HG02981 (cell line): ENCODE measurements around the gene LIPG.
"Not testable (repeated sequence)": the region's sequence is repeated elsewhere in the genome, so short reads cannot be mapped to it uniquely, and the experiment has no call there.

Source experiments
- ATAC-seq: cut with Tn5 transposase; IDR thresholded peaks from one replicate; pipeline ENCODE4 v1.9.1; 2021; ENCODE audit warnings: mild to moderate bottlenecking, moderate library complexity; ENCODE audit not compliant: unreplicated experiment

LIPG gene

DNA sequence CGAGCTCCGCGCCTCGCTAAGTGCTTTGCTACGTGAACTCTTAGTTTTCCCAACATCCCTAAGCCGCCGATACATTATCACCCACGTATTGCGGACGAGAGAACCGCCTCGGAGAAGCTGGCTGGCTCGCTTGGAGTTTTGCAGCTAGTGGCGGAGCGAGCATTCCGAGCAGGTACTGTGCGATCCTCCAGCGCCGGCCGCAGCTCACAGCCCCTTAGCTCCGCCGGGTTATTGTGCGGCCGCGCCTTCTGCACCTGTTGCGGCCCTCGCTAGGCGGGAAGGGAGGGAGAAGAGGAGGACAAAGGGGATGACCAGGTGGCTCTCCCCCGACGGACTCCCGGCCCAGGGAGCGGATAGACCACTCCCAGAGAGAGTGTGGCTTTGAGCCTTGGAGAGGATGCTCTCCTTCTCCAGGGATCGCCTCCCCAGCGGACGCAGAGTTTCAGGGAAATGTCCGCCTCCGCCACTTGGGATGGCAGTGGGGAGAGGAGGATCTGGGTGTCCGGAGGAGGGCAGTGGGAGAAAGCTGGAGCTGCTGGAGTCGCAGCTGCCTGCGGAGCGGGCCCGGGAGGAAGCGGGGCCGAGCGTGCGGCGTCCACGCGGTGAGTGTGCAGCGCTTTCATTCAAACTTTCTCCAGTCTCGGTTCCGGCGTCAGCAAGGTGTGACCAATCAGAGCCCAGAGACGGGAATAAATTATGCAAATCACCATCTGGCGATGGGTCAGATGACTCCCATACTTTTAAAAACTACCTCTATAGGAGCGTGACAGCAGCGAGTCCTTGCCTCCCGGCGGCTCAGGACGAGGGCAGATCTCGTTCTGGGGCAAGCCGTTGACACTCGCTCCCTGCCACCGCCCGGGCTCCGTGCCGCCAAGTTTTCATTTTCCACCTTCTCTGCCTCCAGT lies at the start of gene LIPG:
LIPG (plus strand) TSS at position 769 of the 905 bp plus-strand sequence. CDS start 252 bp downstream, outside the sequence.
- ATAC-seq: peak; percentile 75

DNA sequence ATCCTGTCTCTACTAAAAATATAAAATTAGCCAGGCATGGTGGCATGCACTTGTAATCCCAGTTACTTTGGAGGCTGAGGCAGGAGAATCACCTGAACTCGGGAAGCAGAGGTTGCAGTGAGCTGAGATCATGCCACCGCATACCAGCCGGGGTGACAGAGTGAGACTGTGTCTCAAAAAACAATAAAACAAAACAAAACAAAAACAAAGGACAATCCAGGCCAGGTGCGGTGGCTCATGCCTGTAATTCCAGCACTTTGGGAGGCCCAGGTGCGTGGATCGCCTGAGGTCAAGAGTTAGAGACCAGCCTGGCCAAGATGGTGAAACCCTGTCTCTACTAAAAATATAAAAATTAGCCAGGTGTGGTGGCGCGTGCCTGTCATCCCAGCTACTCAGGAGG lies 49.0 kb upstream of the LIPG start:
- not testable (repeated sequence) for ATAC-seq

DNA sequence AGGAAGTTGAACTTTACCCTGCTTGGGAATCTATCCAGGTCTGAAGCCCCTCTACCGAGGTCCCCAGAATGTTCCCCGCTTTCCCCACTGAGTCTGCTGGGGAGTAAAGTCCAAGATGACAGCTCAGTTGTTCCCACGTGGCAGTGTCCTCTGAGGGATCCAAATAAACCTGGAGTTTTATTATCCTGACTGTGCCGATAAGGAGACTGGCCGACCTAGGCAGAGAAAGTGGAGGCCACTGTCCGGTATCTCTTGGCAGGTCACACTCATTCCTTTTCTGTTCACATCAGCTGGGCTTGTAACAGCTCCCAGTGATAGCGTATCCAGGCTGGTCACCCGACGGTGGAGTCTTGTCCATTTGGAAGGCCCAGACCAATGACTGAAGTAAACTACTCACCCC lies 47.3 kb upstream of the LIPG start:
- no peak for ATAC-seq

DNA sequence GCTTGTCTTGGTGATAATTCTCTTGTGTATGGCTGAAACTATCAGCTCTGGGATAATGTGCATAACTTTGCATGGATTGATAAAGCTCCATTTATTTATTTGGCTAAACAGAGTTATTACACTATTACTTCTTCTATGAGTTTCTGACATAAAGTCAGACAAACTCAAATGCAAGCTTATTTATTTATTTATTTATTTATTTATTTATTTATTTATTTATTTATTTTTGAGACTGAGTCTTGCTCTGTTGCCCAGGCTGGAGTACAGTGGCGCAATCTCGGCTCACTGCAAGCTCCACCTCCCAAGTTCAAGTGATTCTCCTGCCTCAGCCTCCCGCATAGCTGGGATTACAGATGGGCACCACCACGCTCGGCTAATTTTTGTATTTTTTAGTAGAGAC lies 46.9 kb upstream of the LIPG start:
- not testable (repeated sequence) for ATAC-seq

DNA sequence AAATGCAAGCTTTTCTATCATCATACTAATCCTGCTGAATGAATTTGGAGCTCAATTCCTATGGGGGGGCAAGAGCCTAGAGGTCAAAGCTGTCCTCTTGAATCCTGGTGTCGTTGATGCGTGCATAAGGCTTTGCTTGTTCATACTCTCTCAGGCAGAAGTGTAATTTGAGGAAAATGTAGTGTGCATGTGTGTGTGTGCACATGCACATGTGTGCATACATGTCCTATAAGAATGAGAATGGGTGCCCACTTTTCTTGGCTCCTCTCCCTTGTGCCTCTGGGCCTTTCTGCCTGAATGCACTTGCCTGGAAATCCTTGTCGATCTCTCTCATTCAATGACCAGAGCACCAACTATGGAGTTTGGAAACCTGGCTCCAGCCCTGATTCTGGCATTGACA lies 46.3 kb upstream of the LIPG start:
- ATAC-seq: no peak

DNA sequence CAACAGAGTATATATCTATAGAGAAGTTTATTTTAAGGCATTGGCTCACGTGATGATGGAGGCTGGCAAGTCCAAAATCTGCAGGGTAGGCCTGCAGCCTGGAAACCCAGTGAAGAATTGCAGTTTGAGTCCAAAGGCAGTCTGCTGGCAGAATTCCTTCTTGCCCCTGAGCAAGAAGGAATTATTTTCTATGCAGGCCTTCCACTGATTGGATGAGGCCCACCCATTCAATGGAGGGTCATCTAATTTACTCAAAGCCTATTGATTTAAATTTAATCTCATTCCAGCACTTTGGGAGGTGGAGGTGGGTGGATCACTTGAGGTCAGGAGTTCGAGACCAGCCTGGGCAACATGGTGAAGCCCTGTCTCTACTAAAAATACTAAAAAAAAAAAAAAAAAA lies 44.4 kb upstream of the LIPG start:
- no peak for ATAC-seq

DNA sequence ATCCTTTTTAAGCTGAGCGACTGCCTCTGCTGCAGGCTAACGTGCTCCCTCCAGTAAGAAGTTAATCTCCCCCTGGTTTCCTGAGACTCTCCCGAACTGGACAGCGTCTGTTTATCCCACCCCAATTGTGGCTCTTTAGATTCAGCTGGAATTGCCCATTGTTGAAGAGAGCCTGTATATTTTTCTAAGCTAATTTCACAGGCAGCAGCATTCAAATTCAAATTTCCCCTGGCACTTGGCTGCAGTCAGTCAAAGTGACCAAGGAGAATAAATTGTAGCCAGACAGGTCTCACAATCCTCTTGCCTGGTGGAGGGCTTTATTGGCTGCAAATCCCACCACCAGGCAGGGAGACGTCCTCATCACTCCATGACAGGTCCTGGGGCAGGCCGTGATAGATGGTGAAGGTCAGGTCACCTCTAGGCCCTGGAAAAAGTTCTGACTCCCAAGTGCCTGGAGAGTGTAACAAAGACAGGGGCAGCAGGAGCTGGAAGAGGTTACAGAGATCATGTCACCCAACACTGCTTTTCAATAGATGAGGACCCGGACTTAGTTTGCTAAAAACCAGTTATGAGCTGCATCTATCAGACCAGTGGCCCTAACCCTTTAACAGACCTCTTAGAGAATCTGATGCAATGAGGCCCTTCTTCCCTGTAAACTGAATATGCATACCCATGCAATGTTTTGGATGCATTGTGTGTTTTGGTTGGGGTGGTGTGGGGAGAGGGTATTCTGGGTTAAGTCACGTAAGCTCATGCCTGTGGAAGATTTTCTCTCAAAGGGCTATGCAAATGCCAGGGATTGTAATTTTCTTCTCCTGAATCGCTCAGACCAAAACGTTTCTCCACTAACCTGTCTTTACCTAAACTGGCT lies 42.5 kb upstream of the LIPG start:
- no peak for ATAC-seq

DNA sequence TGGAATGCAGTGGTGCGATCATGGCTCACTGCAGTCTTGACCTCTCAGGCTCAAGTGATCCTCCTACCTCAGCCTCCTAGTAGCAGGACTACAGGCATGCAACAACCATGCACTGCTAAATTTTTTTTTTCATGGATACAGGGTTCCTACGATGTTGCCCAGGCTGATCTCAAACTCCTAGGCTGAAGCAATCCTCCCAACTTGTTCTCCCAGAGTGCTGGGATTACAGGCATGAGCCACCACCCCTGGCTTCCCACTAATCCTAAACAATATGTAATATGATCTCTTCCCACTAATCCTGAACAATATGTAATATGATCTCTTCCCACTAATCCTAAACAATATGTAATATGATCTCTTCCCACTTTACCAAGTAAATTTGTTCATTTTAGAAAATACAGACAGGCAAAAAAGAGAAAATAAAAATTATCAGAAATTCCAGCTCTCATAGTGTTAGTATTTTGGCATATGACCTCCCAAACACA lies 41.2 kb upstream of the LIPG start:
- ATAC-seq: no peak

DNA sequence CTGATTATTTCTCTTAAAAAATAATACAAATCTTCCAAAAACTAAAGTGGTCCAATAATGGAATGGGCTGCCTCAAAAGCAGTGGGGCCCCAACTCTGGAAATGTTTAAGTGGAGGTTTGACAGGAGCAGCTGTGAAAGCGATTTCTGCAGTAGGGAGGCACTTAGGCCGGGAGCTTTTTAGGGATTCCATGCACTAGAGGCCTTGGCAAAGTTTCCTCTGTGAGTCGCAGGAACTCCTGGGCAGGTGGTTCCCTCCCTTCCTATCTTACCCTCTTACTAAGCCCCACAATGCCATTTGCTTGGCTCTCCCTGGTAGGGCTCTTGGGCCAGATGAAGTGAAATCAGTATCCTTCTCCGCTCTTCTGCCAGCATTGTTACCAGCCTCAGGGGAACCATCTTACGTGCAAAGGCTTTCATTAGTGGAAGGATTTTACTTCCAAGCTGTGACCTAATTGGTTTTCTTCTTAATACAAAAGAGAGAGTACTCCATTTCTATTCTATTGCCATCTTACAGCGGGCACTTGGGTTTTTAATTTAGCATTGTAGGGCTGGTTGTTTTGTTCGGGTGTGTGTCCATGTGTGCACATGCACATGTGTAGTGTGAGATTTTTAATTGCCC lies 40.5 kb upstream of the LIPG start:
- ATAC-seq: no peak

DNA sequence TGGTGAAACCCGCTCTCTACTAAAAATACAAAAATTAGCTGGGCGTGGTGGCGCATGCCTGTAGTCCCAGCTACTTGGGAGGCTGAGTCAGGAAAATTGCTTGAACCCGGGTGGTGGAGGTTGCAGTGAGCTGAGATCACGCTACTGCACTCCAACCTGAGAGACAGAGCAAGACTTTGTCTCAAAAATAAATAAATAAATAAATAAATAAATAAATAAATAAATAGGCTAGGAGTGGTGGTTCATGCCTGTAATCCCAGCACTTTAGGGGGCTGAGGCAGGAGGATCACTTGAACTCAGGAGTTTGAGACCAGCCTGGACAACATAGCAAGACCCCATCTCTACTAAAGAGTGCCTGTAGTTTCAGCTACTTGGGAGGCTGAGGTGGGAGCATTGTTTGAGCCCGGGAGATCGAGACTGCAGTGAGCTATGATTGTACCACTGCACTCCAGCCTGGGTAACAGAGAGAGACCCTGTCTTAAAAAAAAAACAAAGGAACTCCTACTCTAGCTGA lies 38.2 kb upstream of the LIPG start:
- ATAC-seq: not testable (repeated sequence)

DNA sequence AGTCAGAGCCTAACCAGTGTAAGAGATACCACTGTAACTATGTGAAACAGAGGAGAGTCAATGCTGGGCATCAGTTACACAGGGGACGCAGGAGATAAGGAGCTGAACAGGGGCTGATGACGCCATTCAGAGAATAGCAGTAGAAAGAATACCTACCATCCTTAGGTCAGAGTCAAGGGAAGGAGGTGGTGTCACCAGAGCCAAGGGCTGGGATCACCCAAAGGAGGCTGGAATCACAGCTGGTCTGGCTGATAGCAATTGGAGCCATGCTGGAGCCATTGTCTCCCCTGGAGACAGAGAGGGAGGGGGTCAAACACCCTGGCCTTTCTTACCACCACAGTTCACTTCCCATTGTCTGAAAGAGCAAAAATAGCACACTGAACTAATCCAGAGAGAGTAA lies 37.5 kb upstream of the LIPG start:
- ATAC-seq: no peak

DNA sequence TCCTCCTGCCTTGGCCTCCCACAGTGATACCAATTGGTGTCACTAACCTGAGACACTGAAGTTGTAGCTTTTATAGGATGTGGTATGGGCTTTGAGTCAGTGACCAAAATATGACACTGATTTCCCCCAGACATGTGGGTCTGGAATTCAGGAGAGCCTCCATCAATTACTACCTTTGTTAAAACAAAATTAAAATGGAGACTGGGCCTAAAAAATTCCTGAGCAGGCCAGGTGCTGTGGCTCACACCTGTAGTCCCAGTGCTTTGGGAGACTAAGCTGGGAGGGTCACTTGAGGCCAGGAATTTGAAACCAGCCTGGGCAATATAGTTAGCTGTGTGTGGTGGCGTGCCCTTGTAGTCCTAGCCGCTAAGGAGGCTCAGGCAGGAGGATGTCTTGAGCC lies 36.9 kb upstream of the LIPG start:
- no peak for ATAC-seq

DNA sequence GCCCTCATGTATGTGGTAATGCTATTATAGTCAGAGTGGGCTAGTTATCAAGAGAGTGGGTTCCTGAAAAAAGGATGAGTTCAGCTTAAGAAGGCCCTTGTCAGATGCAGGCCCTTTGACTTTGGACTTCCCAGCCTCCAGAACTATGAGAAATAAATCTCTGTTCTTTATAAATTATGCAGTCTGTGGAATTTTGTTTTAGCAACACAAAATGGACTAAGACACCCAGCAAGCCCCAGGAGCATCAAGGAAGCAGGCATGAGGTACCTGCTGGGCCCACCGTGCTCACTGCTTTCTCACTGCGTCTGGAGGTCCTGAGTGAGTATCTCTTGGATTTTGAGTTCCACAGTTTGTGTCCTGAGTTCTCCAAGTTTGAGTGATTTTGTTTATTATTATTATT lies 35.9 kb upstream of the LIPG start:
- no peak for ATAC-seq

DNA sequence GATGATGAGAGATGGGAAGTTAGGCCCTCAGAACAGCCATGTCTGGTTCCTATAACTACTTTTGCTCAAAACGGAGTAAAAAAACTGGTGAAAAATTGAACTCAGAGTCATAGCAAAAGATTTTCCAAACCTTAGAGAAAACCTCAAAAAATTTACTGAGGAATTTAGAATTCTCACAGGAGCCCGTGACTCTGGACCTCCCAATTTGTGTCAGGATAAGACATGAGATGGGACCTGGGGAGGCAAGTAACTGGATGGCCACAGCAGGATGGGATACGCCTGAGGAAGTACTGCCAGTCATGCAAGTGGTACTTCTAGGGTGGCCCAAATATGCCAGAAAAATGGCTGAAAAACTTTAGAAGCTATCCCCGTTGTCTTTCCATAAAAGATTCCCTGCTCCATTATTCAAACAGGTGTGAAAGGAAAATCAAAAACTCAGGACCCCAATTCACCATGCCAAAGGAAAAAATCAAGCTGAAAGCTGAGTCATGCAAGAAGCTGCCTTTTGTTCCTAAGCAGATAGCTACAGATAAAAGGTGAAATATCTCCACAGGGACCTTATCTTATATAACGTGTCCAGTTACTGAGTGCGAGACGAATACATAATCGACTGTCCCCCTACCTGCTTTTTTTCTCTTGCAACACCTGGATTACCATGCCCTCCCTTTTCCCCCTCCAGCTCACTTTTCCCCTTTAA lies 34.1 kb upstream of the LIPG start:
- ATAC-seq: no peak

DNA sequence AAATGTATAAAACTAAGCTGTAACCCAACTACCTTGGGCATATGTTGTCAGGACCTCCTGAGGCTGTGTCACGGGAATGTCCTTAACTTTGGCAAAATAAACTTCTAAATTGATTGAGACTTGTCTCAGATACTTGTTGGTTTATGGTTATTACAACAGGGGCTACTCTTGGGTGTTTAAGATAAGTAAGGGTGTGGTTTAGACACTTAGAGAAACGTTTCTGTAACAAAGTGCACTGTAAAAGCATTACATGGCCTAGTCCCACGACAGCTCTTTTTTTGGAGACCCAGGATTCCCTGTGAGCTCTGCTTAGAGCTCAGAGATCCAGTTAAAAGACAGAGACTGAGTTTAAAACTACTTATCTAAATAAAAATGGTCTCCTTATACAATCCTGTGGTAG lies 32.3 kb upstream of the LIPG start:
- ATAC-seq: no peak

DNA sequence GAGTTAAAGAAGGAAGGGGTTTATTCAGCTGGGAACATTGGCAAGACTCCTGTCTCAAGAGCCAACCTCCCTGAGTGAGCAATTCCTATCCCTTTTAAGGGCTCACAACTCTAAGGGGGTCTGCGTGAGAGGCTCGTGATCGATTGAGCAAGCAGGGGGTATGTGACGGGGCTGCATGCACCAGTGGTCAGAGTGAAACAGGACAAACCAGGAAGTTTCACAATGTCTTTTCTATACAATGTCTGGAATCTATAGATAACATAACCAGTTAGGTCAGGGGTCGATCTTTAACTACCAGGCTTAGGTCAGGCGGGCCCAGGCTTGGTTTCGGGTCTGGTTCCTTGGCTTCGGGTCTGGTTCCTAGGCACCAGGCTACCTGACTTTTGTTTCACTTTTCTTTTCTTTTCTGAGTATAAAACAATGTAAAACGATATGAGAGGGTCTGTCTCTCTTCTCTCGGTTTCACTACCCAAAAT lies 30.1 kb upstream of the LIPG start:
- no peak for ATAC-seq

DNA sequence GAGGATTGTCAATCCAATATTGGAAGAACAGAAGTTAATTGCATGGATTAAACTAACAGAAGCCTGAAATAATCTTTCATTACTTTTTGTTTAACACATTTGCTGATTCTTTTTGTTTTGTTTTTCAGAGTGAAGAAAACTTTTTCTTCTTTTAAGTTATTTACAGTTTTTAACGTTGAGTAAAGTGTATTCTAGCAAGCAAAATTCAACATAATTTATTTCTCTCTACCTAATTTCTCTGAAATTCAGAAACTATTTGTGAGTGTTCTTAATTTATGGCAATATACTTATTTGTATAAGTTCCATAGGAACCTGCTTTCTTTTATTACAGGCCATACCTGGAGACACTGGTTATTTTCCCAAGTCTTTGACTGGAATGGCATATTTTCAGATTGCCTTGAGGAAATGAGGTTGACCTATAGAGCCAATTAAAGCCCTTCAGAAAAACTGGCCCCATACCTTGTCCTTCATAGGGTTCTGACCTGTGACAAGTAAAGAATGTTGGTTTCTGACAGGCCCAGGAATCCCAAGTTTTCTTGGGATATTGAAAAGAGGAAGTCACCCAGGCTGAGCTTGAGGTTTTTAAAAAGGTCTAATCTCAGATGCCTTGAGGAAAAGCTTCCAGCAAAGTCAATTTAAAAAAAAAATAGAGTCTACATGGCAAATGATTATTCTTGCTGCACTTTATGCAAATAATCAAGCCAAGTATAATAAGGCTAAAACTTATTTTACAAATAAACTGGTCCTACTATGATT lies 26.8 kb upstream of the LIPG start:
- no peak for ATAC-seq

DNA sequence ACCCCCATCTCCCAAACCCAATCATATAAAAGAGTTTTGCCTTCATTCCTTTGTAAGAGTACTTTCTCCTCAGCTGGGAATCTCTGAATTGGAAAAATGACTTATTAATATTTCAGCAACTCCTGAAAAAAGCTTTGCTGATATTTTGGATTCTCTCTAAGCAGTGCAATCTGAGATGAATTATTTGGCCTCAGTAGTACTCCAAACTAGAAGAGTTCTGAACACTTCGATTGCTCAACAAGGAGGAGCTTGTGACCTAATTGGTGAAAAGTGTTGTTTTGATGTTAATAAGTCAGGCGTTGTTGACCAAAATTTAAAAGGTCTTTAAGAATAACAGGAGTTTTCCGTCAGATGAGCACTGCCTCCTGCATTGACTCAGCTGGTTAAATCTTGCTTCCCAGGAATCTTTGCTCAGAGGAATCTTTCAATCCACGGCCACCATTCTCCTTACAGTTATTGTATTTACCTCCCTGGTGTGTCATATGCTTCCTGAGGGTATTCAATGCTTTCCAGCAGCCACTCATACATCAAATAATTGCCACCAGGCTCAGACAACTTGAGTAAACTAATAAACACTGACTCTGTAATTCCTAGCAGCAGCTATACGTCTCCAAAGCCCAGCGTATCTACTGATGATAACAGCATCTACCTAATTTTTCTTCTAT lies 24.5 kb upstream of the LIPG start:
- ATAC-seq: no peak

DNA sequence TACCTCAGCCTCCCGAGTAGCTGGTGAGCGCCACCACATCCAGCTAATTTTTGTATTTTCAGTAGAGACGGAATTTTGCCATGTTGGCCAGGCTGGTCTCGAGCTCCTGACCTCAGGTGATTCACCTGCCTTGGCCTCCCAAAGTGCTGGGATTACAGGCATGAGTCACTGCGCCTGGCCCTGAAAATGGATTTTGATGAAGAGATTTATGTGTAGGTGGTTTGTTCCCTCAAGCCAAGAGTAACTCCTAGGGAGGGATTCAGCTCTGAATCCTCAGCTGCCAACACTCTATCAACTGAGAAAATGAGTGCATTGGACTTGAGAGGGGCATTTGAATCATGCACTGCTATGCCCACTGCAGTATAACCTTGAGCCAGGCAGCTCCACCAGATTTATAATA lies 17.5 kb upstream of the LIPG start:
- ATAC-seq: no peak
